SK-N-MC (cell line): Measurements from ENCODE around the gene APP.

Experiments used
- EZH2 ChIP-seq: fragments of 200-600 bp; sonication (generic); IDR thresholded peaks from one replicate; pipeline ENCODE4 v1.6.1; 2017; ENCODE audit warnings: antibody characterized with exemption
- FOXP2 ChIP-seq: optimal IDR thresholded peaks from 2 replicates; pipeline ENCODE3; 2011; ENCODE audit warnings: mild to moderate bottlenecking, moderate library complexity; ENCODE audit not compliant: insufficient read depth; ENCODE audit errors: extremely low read length, control extremely low read depth
- POLR2AphosphoS5 ChIP-seq: IDR thresholded peaks from 2 replicates; pipeline ENCODE4 v1.6.1; 2012; ENCODE audit warnings: mild to moderate bottlenecking, low read depth, low read length, borderline replicate concordance

GRCh38 chr21:25885880-25886279 lies 284.7 kb downstream of the APP start:
- no peak for TF ChIP-seq POLR2AphosphoS5
- TF ChIP-seq EZH2: no peak
- no peak for TF ChIP-seq FOXP2
